Measurements from ENCODE around the gene BIN2. TPM values are rescaled to one million over a fixed set of nuclear protein-coding genes. Genes with fewer than 3 reads are reported as not detected.

BIN2 gene
- total and polyA plus RNA-seq, 9 of the 15 experiments (the other 6 are each of a cell fraction or from before 2014, with no cell fraction given): 0.04 to 0.39 (median 0.25) TPM; not detected in 1

- TF ChIP-seq ZBTB40 (IDR thresholded peaks at IDR 0.05) (peak; percentile 59), ZBTB40 (CRISPR knock-in tag; IDR thresholded peaks at IDR 0.05) (no peak), NR2C2 (CRISPR knock-in tag; IDR thresholded peaks at IDR 0.05) (no peak), NR2C2 (tag; IDR thresholded peaks at IDR 0.05) (peak; percentile 38; the same call in 1 of the 2 replicates), KDM2B (CRISPR knock-in tag; IDR thresholded peaks at IDR 0.05) (no peak), ZNF717 (CRISPR knock-in tag; IDR thresholded peaks at IDR 0.05) (no peak), ZNF431 (CRISPR knock-in tag; IDR thresholded peaks at IDR 0.05) (no peak), KLF10 (CRISPR knock-in tag; IDR thresholded peaks at IDR 0.05) (no peak), BCOR (IDR thresholded peaks at IDR 0.05) (peak; percentile 43; the same call in 1 of the 2 replicates), EP400 (IDR thresholded peaks at IDR 0.05) (no peak), SMAD4 (CRISPR knock-in tag; conservative IDR thresholded peaks at IDR 0.05) (peak; percentile 92), RREB1 (CRISPR knock-in tag; IDR thresholded peaks at IDR 0.05) (no peak), ZNF551 (CRISPR knock-in tag; IDR thresholded peaks at IDR 0.05) (no peak), ZNF586 (CRISPR knock-in tag; conservative IDR thresholded peaks at IDR 0.05) (no peak)
Observed at GRCh38 chr12:51368640-51369517, 44.9 kb upstream of the BIN2 start (continued).

Measured in K562 (cell line).